Measurements from ENCODE around the gene NUAK1. TPM values are rescaled to one million over a fixed set of nuclear protein-coding genes. Genes with fewer than 3 reads are reported as not detected.

The NUAK1 gene
- total RNA-seq, 1 experiment from 2014 or later = 1.3 TPM

GRCh38 chr12:106034316-106034715, 104.4 kb downstream of the NUAK1 start:
- ChIA-PET CTCF (no interaction called here), POLR2A (ENCODE audit: low non-redundant PET) (no interaction called here)
- intact Hi-C loops (cut with micrococcal nuclease; ENCODE audit: unreplicated experiment) = no loop called here
- Histone ChIP-seq H3K27me3 (replicated peaks; ENCODE audit: insufficient read depth, low read depth, low read length, poor library complexity) (no peaks in the 10 kb centered on the region), H3K36me3 (ENCODE audit: insufficient read depth, low read length, poor library complexity, severe bottlenecking) (no peaks in the 10 kb centered on the region), H3K4me3 (ENCODE audit: low read depth, low read length, poor library complexity, severe bottlenecking) (no peak overlapping the region), H3K9me3 (ENCODE audit: low read depth, low read length, poor library complexity, severe bottlenecking) (no peaks in the 10 kb centered on the region), H3K4me1 (ENCODE audit: insufficient read depth, low read length, poor library complexity, severe bottlenecking) (no peaks in the 10 kb centered on the region), H3K27ac (ENCODE audit: low read depth, low read length, poor library complexity, severe bottlenecking) (no peak overlapping the region)
- TF ChIP-seq EZH2 (IDR thresholded peaks at IDR 0.05; ENCODE audit: borderline replicate concordance, low read depth, low read length, poor library complexity, severe bottlenecking) (no peak), CTCF (conservative IDR thresholded peaks at IDR 0.05; ENCODE audit: low read depth, low read length) (no peak)
- no peak for DNase-seq (ENCODE audit: low spot score)
- BruUV-seq (replicated peaks) = no TSS peak

GRCh38 chr12:106033161-106033675, 105.5 kb downstream of the NUAK1 start:
- no peak for DNase-seq (ENCODE audit: low spot score)
- Histone ChIP-seq H3K4me3 (ENCODE audit: low read depth, low read length, poor library complexity, severe bottlenecking) (no peak overlapping the region), H3K27me3 (replicated peaks; ENCODE audit: insufficient read depth, low read depth, low read length, poor library complexity) (no peaks in the 10 kb centered on the region), H3K4me1 (ENCODE audit: insufficient read depth, low read length, poor library complexity, severe bottlenecking) (no peaks in the 10 kb centered on the region), H3K9me3 (ENCODE audit: low read depth, low read length, poor library complexity, severe bottlenecking) (no peaks in the 10 kb centered on the region), H3K27ac (ENCODE audit: low read depth, low read length, poor library complexity, severe bottlenecking) (no peak overlapping the region), H3K36me3 (ENCODE audit: insufficient read depth, low read length, poor library complexity, severe bottlenecking) (no peaks in the 10 kb centered on the region)
- TF ChIP-seq CTCF (conservative IDR thresholded peaks at IDR 0.05; ENCODE audit: low read depth, low read length) (no peak), EZH2 (IDR thresholded peaks at IDR 0.05; ENCODE audit: borderline replicate concordance, low read depth, low read length, poor library complexity, severe bottlenecking) (no peak)
- no TSS peak for BruUV-seq (replicated peaks)
- intact Hi-C loops (cut with micrococcal nuclease; ENCODE audit: unreplicated experiment) = no loop called here
- ChIA-PET POLR2A (ENCODE audit: low non-redundant PET) (no interaction called here), CTCF (no interaction called here)

GRCh38 chr12:106032623-106032925, 106.2 kb downstream of the NUAK1 start:
- Histone ChIP-seq H3K4me1 (ENCODE audit: insufficient read depth, low read length, poor library complexity, severe bottlenecking) (no peaks in the 10 kb centered on the region), H3K9me3 (ENCODE audit: low read depth, low read length, poor library complexity, severe bottlenecking) (no peaks in the 10 kb centered on the region), H3K27ac (ENCODE audit: low read depth, low read length, poor library complexity, severe bottlenecking) (no peak overlapping the region), H3K4me3 (ENCODE audit: low read depth, low read length, poor library complexity, severe bottlenecking) (no peak overlapping the region), H3K27me3 (replicated peaks; ENCODE audit: insufficient read depth, low read depth, low read length, poor library complexity) (no peaks in the 10 kb centered on the region), H3K36me3 (ENCODE audit: insufficient read depth, low read length, poor library complexity, severe bottlenecking) (no peaks in the 10 kb centered on the region)
- no peak for DNase-seq (ENCODE audit: low spot score)
- intact Hi-C loops (cut with micrococcal nuclease; ENCODE audit: unreplicated experiment) = no loop called here
- TF ChIP-seq EZH2 (IDR thresholded peaks at IDR 0.05; ENCODE audit: borderline replicate concordance, low read depth, low read length, poor library complexity, severe bottlenecking) = no peak
- no peak for TF ChIP-seq CTCF (conservative IDR thresholded peaks at IDR 0.05; ENCODE audit: low read depth, low read length)
- ChIA-PET CTCF (no interaction called here), POLR2A (ENCODE audit: low non-redundant PET) (no interaction called here)
- BruUV-seq (replicated peaks) = no TSS peak
